Hepatocyte (in vitro differentiated cells): ENCODE data around the gene TTLL9. TPM values are rescaled to one million over a fixed set of nuclear protein-coding genes. Genes with fewer than 3 reads are reported as not detected.

Experiments used
- DNase-seq: peaks from one replicate; pipeline ENCODE4 v3.0.0-alpha.2; 2016; ENCODE audit warnings: low spot score
- H2AFZ ChIP-seq: fragments of 200-600 bp; sonication (generic); 2 replicates; pipeline ENCODE4 v1.6.0; 2016; ENCODE audit warnings: antibody characterized with exemption, mild to moderate bottlenecking
- H3K27ac ChIP-seq: fragments of 200-600 bp; sonication (generic); 2 replicates; pipeline ENCODE4 v1.5.1; 2016; ENCODE audit warnings: mild to moderate bottlenecking
- H3K27me3 ChIP-seq: fragments of 200-600 bp; sonication (generic); 2 replicates; pipeline ENCODE4 v1.6.1; 2016
- H3K36me3 ChIP-seq: fragments of 200-600 bp; sonication (generic); replicated peaks from 2 replicates; pipeline ENCODE4 v1.5.1; 2016; ENCODE audit warnings: low read depth; ENCODE audit not compliant: insufficient read depth
- H3K4me1 ChIP-seq: fragments of 200-600 bp; sonication (generic); 2 replicates; pipeline ENCODE4 v1.5.1; 2016; ENCODE audit warnings: mild to moderate bottlenecking, moderate library complexity; ENCODE audit not compliant: insufficient read depth
- H3K4me2 ChIP-seq: fragments of 200-600 bp; sonication (generic); 2 replicates; pipeline ENCODE4 v1.6.0; 2016
- H3K4me3 ChIP-seq: fragments of 200-600 bp; sonication (generic); 2 replicates; pipeline ENCODE4 v1.5.1; 2016; ENCODE audit warnings: mild to moderate bottlenecking
- H3K79me2 ChIP-seq: fragments of 200-600 bp; sonication (generic); 2 replicates; pipeline ENCODE4 v1.6.0; 2017; ENCODE audit warnings: mild to moderate bottlenecking
- H3K9me2 ChIP-seq: fragments of 200-600 bp; sonication (generic); replicated peaks from 2 replicates; pipeline ENCODE4 v1.6.0; 2017; ENCODE audit warnings: mild to moderate bottlenecking; ENCODE audit not compliant: insufficient read depth
- H3K9me3 ChIP-seq: fragments of 200-600 bp; sonication (generic); 2 replicates; pipeline ENCODE4 v1.5.1; 2016; ENCODE audit warnings: low read depth, mild to moderate bottlenecking
- H4K20me1 ChIP-seq: fragments of 200-600 bp; sonication (generic); 2 replicates; pipeline ENCODE4 v1.6.0; 2016; ENCODE audit warnings: mild to moderate bottlenecking; ENCODE audit not compliant: insufficient read depth, poor library complexity, severe bottlenecking
- CTCF ChIP-seq: fragments of 200-600 bp; sonication (generic); IDR thresholded peaks from 2 replicates; pipeline ENCODE4 v1.5.1; 2016; ENCODE audit warnings: antibody characterized with exemption, mild to moderate bottlenecking; ENCODE audit not compliant: poor library complexity
- EZH2 ChIP-seq: fragments of 200-600 bp; sonication (generic); IDR thresholded peaks from 2 replicates; pipeline ENCODE4 v1.6.1; 2016; ENCODE audit warnings: antibody characterized with exemption, mild to moderate bottlenecking, borderline replicate concordance
- EZH2phosphoT487 ChIP-seq: fragments of 200-600 bp; sonication (generic); IDR thresholded peaks from one replicate; pipeline ENCODE4 v1.6.1; 2018; ENCODE audit warnings: antibody characterized with exemption, mild to moderate bottlenecking, low read depth, moderate library complexity; ENCODE audit not compliant: unreplicated experiment, severe bottlenecking
- WGBS: methylation state at CpG from one replicate; pipeline ENCODE4 v1.1.6; 2016; ENCODE audit warnings: low lambda C conversion rate; ENCODE audit errors: missing lambda C conversion rate; 5-methylcytosine and 5-hydroxymethylcytosine counted together
- polyA plus RNA-seq: library from polyadenylated mRNA; unstranded; fragments of >200 nt; fragmentation: Nextera tagmentation; extraction: Ambion mirVana; gene quantifications from 2 replicates; pipeline ENCODE4 v1.2.1, GENCODE V29; 2016
- total RNA-seq: library from RNA; depleted of rRNA; stranded (reverse); fragments of >200 nt; gene quantifications from 2 replicates; pipeline ENCODE4 v1.2.3, GENCODE V29; 2014

The TTLL9 gene
- total and polyA plus RNA-seq, 2 experiments from 2014 or later = 0.18 TPM; not detected in 1

GRCh38 chr20:31968291-31969126 lies 98.1 kb downstream of the TTLL9 start:
- Histone ChIP-seq H3K4me3 (no peak overlapping the region), H3K27me3 (peaks cover 79% of the 10 kb centered on the region), H3K27ac (no peak overlapping the region), H3K9me3 (no peaks in the 10 kb centered on the region), H3K4me1 (peaks cover 3% of the 10 kb centered on the region), H3K9me2 (no peaks in the 10 kb centered on the region), H3K36me3 (no peaks in the 10 kb centered on the region), H2AFZ (no peak overlapping the region), H4K20me1 (no peaks in the 10 kb centered on the region), H3K79me2 (no peaks in the 10 kb centered on the region), H3K4me2 (peak overlapping the region; percentile 77)
- TF ChIP-seq CTCF = no peak
- no peak for TF ChIP-seq EZH2phosphoT487
- TF ChIP-seq EZH2 = no peak
- DNase-seq = peak; percentile 94
- 8% methylated on average over 41 of the region's 57 CpGs for WGBS

- H3K4me1 ChIP-seq = peaks cover 3% of the 10 kb centered on the region
- WGBS = 78% methylated on average over 5 of the region's 5 CpGs
- no peak overlapping the region for H3K4me2 ChIP-seq
- H3K9me2 ChIP-seq = no peaks in the 10 kb centered on the region
- H3K9me3 ChIP-seq = no peaks in the 10 kb centered on the region
- TF ChIP-seq CTCF (no peak), EZH2phosphoT487 (no peak), EZH2 (no peak)
- H3K4me3 ChIP-seq = no peak overlapping the region
- no peak for DNase-seq
- no peaks in the 10 kb centered on the region for H3K79me2 ChIP-seq
- no peak overlapping the region for H2AFZ ChIP-seq
- H4K20me1 ChIP-seq = no peaks in the 10 kb centered on the region
- H3K27ac ChIP-seq = no peak overlapping the region
- H3K27me3 ChIP-seq = peaks cover 70% of the 10 kb centered on the region
- H3K36me3 ChIP-seq = no peaks in the 10 kb centered on the region
These were observed 99.6 kb downstream of the TTLL9 start for GRCh38 chr20:31969991-31970390.

GRCh38 chr20:31972471-31973021 lies 102.1 kb downstream of the TTLL9 start:
- 28% methylated on average over 4 of the region's 4 CpGs for WGBS
- DNase-seq = no peak
- H3K9me2 ChIP-seq = no peaks in the 10 kb centered on the region
- no peaks in the 10 kb centered on the region for H3K36me3 ChIP-seq
- no peaks in the 10 kb centered on the region for H3K9me3 ChIP-seq
- peaks cover 3% of the 10 kb centered on the region for H3K4me1 ChIP-seq
- no peak overlapping the region for H3K4me3 ChIP-seq
- no peak overlapping the region for H3K27ac ChIP-seq
- no peak overlapping the region for H3K4me2 ChIP-seq
- no peak for TF ChIP-seq EZH2phosphoT487
- no peak for TF ChIP-seq EZH2
- TF ChIP-seq CTCF = no peak
- no peaks in the 10 kb centered on the region for H3K79me2 ChIP-seq
- no peak overlapping the region for H2AFZ ChIP-seq
- peaks cover 51% of the 10 kb centered on the region for H3K27me3 ChIP-seq
- no peaks in the 10 kb centered on the region for H4K20me1 ChIP-seq
